GM23338 (cell line): ENCODE results near the gene C6orf89. TPM values are rescaled to one million over a fixed set of nuclear protein-coding genes. Genes with fewer than 3 reads are reported as not detected.

Experiments
- ATAC-seq: fragments of 200-7000 bp; cut with Tn5 transposase; 3 replicates; pipeline ENCODE4 v1.9.1; 2020
- DNase-seq: peaks from one replicate; pipeline ENCODE4 v3.0.0-alpha.2; 2015; ENCODE audit warnings: low spot score
- H2AFZ ChIP-seq: fragments of 200-600 bp; sonication (generic); 2 replicates; pipeline ENCODE4 v1.8.0; 2016; ENCODE audit warnings: antibody characterized with exemption, mild to moderate bottlenecking, moderate library complexity
- H3F3A ChIP-seq: fragments of 200-600 bp; sonication (generic); replicated peaks from 2 replicates; pipeline ENCODE4 v1.8.0; 2017; ENCODE audit warnings: antibody characterized with exemption, mixed run types, low read depth
- H3K27ac ChIP-seq: fragments of 200-600 bp; sonication (generic); 2 replicates; pipeline ENCODE4 v1.6.1; 2016; ENCODE audit warnings: low read depth
- H3K27me3 ChIP-seq: fragments of 200-600 bp; sonication (generic); 2 replicates; pipeline ENCODE4 v1.8.0; 2016; ENCODE audit warnings: mild to moderate bottlenecking, mixed run types, moderate library complexity; ENCODE audit not compliant: insufficient read depth
- H3K36me3 ChIP-seq: fragments of 200-600 bp; sonication (generic); 2 replicates; pipeline ENCODE4 v1.8.0; 2016; ENCODE audit warnings: mild to moderate bottlenecking; ENCODE audit not compliant: insufficient read depth
- H3K4me1 ChIP-seq: fragments of 200-600 bp; sonication (generic); 2 replicates; pipeline ENCODE4 v1.8.0; 2016; ENCODE audit warnings: mild to moderate bottlenecking, moderate library complexity; ENCODE audit not compliant: insufficient read depth
- H3K4me2 ChIP-seq: fragments of 200-600 bp; sonication (generic); 2 replicates; pipeline ENCODE4 v1.7.1; 2017; ENCODE audit warnings: mixed run types
- H3K4me3 ChIP-seq: fragments of 200-600 bp; sonication (generic); 2 replicates; pipeline ENCODE4 v1.6.1; 2016; ENCODE audit warnings: mixed run types
- H3K79me2 ChIP-seq: fragments of 200-600 bp; sonication (generic); replicated peaks from 2 replicates; pipeline ENCODE4 v1.8.0; 2017; ENCODE audit warnings: mild to moderate bottlenecking; ENCODE audit not compliant: insufficient read depth
- H3K9me2 ChIP-seq: fragments of 200-600 bp; sonication (generic); 2 replicates; pipeline ENCODE4 v1.8.0; 2017; ENCODE audit not compliant: insufficient read depth
- H4K20me1 ChIP-seq: fragments of 200-600 bp; sonication (generic); replicated peaks from 2 replicates; pipeline ENCODE4 v1.8.0; 2017; ENCODE audit warnings: mild to moderate bottlenecking; ENCODE audit not compliant: insufficient read depth
- H3K27ac Mint-ChIP-seq: 2 replicates; pipeline ENCODE4 v1.8.0; 2020; ENCODE audit warnings: inconsistent platforms, mild to moderate bottlenecking, moderate library complexity, mixed read lengths
- H3K27me3 Mint-ChIP-seq: 3 replicates; pipeline ENCODE4 v1.8.0; 2022; ENCODE audit warnings: low read depth, mild to moderate bottlenecking, moderate library complexity, mixed read lengths, inconsistent platforms; ENCODE audit not compliant: insufficient read depth, poor library complexity
- H3K36me3 Mint-ChIP-seq: 3 replicates; pipeline ENCODE4 v1.8.0; 2021; ENCODE audit warnings: low read depth, mild to moderate bottlenecking, inconsistent platforms, moderate library complexity, mixed read lengths
- H3K4me1 Mint-ChIP-seq: 3 replicates; pipeline ENCODE4 v1.8.0; 2020; ENCODE audit warnings: mild to moderate bottlenecking, inconsistent platforms, mixed read lengths
- H3K4me3 Mint-ChIP-seq: 3 replicates; pipeline ENCODE4 v1.8.0; 2021; ENCODE audit warnings: moderate library complexity, mild to moderate bottlenecking, inconsistent platforms, mixed read lengths
- H3K9me3 Mint-ChIP-seq: 3 replicates; pipeline ENCODE4 v1.8.0; 2020; ENCODE audit warnings: moderate library complexity, mild to moderate bottlenecking, inconsistent platforms, mixed read lengths
- CREB1 ChIP-seq: fragments of 250-450 bp; sonication (Bioruptor Pico); IDR thresholded peaks from 2 replicates; pipeline ENCODE4 v1.5.0; 2020; ENCODE audit warnings: low read depth, mild to moderate bottlenecking, moderate library complexity
- ETS1 ChIP-seq: IDR thresholded peaks from 2 replicates; pipeline ENCODE4 v1.6.1; 2016; ENCODE audit warnings: antibody characterized with exemption
- EZH2 ChIP-seq: fragments of 200-600 bp; sonication (generic); IDR thresholded peaks from one replicate; pipeline ENCODE4 v1.8.0; 2017; ENCODE audit warnings: antibody characterized with exemption, mild to moderate bottlenecking, low read depth; ENCODE audit not compliant: unreplicated experiment
- EZH2phosphoT487 ChIP-seq: fragments of 200-600 bp; sonication (generic); IDR thresholded peaks from one replicate; pipeline ENCODE4 v1.8.1; 2018; ENCODE audit warnings: antibody characterized with exemption; ENCODE audit not compliant: unreplicated experiment
- JUNB ChIP-seq: IDR thresholded peaks from one replicate; pipeline ENCODE4 v1.6.1; 2016; ENCODE audit warnings: antibody characterized with exemption; ENCODE audit not compliant: unreplicated experiment
- NANOG ChIP-seq: IDR thresholded peaks from 2 replicates; pipeline ENCODE4 v1.6.1; 2016; ENCODE audit warnings: antibody characterized with exemption, borderline replicate concordance
- POLR2AphosphoS5 ChIP-seq: IDR thresholded peaks from 2 replicates; pipeline ENCODE4 v1.6.1; 2016; ENCODE audit warnings: antibody characterized with exemption, low read depth
- STAT1 ChIP-seq: IDR thresholded peaks from one replicate; pipeline ENCODE4 v1.6.1; 2016; ENCODE audit warnings: antibody characterized with exemption; ENCODE audit not compliant: unreplicated experiment
- ZNF114 ChIP-seq: fragments of 250-450 bp; sonication (Bioruptor Pico); IDR thresholded peaks from 2 replicates; pipeline ENCODE4 v1.5.0; 2020; ENCODE audit warnings: mild to moderate bottlenecking, moderate library complexity
- ZNF331 ChIP-seq: fragments of 250-450 bp; sonication (Bioruptor Pico); IDR thresholded peaks from 2 replicates; pipeline ENCODE4 v1.5.0; 2020; ENCODE audit warnings: low read depth, mild to moderate bottlenecking, moderate library complexity
- polyA plus RNA-seq: library from polyadenylated mRNA; unstranded; fragments of >200 nt; fragmentation: Nextera tagmentation; extraction: Ambion mirVana; gene quantifications from 2 replicates; pipeline ENCODE4 v1.2.1, GENCODE V29; 2016
- total RNA-seq: library from RNA; depleted of rRNA; stranded (reverse); fragments of >200 nt; shearing (Covaris generic); gene quantifications from 2 replicates; pipeline ENCODE4 v1.2.3, GENCODE V29; 2014
- TF ChIP-seq, protein P1 (sequence below), 2 experiments: fragments of 200-600 bp in 1 of 2; sonication (generic) in 1 of 2; conservative IDR thresholded peaks; 2 replicates each; pipeline versions ENCODE4 v1.5.1 to v1.6.1; 2016 to 2017; ENCODE audit warnings: antibody characterized with exemption in 2 of 2, low read depth in 2 of 2, mild to moderate bottlenecking in 2 of 2, moderate library complexity in 1 of 2

Gene C6orf89
- total and polyA plus RNA-seq, 2 experiments from 2014 or later, result 3.7 to 7.9 TPM

DNA sequence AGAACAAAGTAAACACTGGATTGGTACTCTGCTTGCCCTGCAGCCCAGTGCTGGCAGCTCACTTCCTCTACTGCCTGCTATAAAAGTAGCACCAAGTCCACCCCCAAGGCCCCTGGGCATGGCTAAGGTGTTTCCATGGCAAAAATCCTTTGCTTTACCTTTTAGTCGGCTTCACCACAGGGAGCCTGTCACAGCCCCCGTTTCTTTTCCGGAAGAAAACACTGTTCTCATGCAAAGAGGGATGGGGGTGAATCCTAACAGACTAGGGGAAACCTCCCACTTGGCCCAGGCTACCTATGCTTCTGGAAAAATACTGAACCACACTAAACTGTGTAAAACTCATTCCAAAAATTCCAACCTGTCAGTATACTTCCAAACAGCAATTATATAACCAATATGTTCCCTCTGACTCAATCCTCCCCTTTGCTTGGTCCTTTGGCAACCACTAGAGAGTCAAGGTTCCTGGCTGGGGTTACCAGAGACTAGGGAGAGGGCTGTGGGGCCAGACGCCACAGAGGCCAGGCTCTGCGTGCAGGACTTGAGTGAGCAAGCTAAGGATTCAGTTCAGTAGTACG is 27.3 kb upstream of the C6orf89 start:
- peak; percentile 89 for ATAC-seq
- Histone ChIP-seq H3F3A (0 out of 2 replicates have a peak, but pooled peaks cover 5% of the 10 kb centered on the region), H3K4me3 (no peak overlapping the region), H3K4me1 (peaks cover 13% of the 10 kb centered on the region), H3K27ac (peak overlapping the region; percentile 93), H2AFZ (no peak overlapping the region), H3K79me2 (peaks cover 64% of the 10 kb centered on the region), H3K36me3 (peaks cover 24% of the 10 kb centered on the region), H3K27me3 (no peaks in the 10 kb centered on the region), H3K9me2 (no peaks in the 10 kb centered on the region), H4K20me1 (no peaks in the 10 kb centered on the region; the same call in 1 of the 2 replicates), H3K4me2 (peak overlapping the region; percentile 53)
- TF ChIP-seq CREB1 (CRISPR knock-in tag) (peak; percentile 4; the same call in 1 of the 2 replicates), EZH2 (no peak), ETS1 (peak; percentile 47; the same call in 1 of the 2 replicates), STAT1 (no peak)
- peaks cover 14% of the 10 kb centered on the region; the same call in 2 of the 3 replicates for H3K9me3 Mint-ChIP-seq
- H3K4me3 Mint-ChIP-seq, result peak overlapping the region; percentile 15; the same call in 2 of the 3 replicates
- peak overlapping the region; percentile 89 for H3K27ac Mint-ChIP-seq
- H3K4me1 Mint-ChIP-seq, result peaks cover 31% of the 10 kb centered on the region
- peaks cover 13% of the 10 kb centered on the region for H3K27me3 Mint-ChIP-seq
- peaks cover 86% of the 10 kb centered on the region for H3K36me3 Mint-ChIP-seq
- peak; percentile 91 for DNase-seq

DNA sequence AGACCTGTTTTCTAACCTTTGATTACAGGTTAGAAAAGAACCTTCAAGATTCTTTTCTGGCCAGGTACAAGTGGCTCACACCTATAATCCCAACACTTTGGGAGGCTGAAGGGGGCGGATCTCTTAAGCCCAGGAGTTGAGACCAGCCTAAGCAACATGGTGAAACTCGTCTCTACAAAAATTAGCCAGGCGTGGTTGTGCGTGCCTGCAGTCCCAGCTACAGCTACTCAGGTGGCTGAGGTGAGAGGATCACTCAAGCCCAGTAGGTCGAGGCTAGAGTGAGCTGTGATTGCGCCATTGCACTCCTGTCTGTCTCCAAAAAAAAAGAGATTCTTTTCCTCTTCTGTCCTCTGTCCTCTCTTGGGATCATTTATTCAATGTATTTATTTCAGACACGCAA is 25.6 kb upstream of the C6orf89 start:
- H3F3A ChIP-seq, result 0 out of 2 replicates have a peak, but pooled peaks cover 3% of the 10 kb centered on the region
- peaks cover 13% of the 10 kb centered on the region for H3K4me1 ChIP-seq
- peaks cover 75% of the 10 kb centered on the region for H3K36me3 Mint-ChIP-seq
- no peak for TF ChIP-seq POLR2AphosphoS5
- no peak for TF ChIP-seq JUNB
- TF ChIP-seq ZNF114 (CRISPR knock-in tag), result no peak
- TF ChIP-seq, protein P1, sequence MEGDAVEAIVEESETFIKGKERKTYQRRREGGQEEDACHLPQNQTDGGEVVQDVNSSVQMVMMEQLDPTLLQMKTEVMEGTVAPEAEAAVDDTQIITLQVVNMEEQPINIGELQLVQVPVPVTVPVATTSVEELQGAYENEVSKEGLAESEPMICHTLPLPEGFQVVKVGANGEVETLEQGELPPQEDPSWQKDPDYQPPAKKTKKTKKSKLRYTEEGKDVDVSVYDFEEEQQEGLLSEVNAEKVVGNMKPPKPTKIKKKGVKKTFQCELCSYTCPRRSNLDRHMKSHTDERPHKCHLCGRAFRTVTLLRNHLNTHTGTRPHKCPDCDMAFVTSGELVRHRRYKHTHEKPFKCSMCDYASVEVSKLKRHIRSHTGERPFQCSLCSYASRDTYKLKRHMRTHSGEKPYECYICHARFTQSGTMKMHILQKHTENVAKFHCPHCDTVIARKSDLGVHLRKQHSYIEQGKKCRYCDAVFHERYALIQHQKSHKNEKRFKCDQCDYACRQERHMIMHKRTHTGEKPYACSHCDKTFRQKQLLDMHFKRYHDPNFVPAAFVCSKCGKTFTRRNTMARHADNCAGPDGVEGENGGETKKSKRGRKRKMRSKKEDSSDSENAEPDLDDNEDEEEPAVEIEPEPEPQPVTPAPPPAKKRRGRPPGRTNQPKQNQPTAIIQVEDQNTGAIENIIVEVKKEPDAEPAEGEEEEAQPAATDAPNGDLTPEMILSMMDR (conservative IDR thresholded peaks at IDR 0.05; ENCODE audit: low read depth in 2 of 2), result no peak
- no peak for TF ChIP-seq NANOG
- TF ChIP-seq ZNF331 (CRISPR knock-in tag), result no peak
- TF ChIP-seq STAT1, result no peak
- no peak for TF ChIP-seq CREB1 (CRISPR knock-in tag)
- TF ChIP-seq EZH2phosphoT487, result no peak
- TF ChIP-seq ETS1, result no peak

More for the DNA sequence above, 25.6 kb upstream of the C6orf89 start:
- H3K27ac Mint-ChIP-seq, result no peak overlapping the region
- Histone ChIP-seq H3K9me2 (no peaks in the 10 kb centered on the region), H2AFZ (no peak overlapping the region), H3K27me3 (no peaks in the 10 kb centered on the region), H3K36me3 (peaks cover 16% of the 10 kb centered on the region), H3K27ac (peak overlapping the region; percentile 93; the same call in 1 of the 2 replicates), H3K4me3 (no peak overlapping the region), H4K20me1 (peaks cover 16% of the 10 kb centered on the region; the same call in 1 of the 2 replicates), H3K4me2 (no peak overlapping the region), H3K79me2 (peaks cover 80% of the 10 kb centered on the region)
- ATAC-seq, result no peak
- H3K9me3 Mint-ChIP-seq, result peaks cover 14% of the 10 kb centered on the region; the same call in 2 of the 3 replicates
- no peak overlapping the region for H3K4me3 Mint-ChIP-seq
- DNase-seq, result no peak
- peaks cover 12% of the 10 kb centered on the region for H3K27me3 Mint-ChIP-seq
- peaks cover 45% of the 10 kb centered on the region for H3K4me1 Mint-ChIP-seq
